Activated naive CD8-positive, alpha-beta T cell treated with anti-CD3 and anti-CD28 coated beads, Interleukin-2, amount 10 ng/mL, durations not matched to agents 7 days and 5 days (primary cell): ENCODE measurements around the gene ASXL1. TPM values are rescaled to one million over a fixed set of nuclear protein-coding genes. Genes with fewer than 3 reads are reported as not detected.
"Not testable (repeated sequence)": the region's sequence is repeated elsewhere in the genome, so short reads cannot be mapped to it uniquely, and the experiment has no call there.

ENCODE experiments used
- ATAC-seq: fragments of 150-1000 bp; cut with Tn5 transposase; one replicate; pipeline ENCODE4 v1.10.0; 2021; ENCODE audit warnings: low read depth, moderate library complexity
- POLR2A ChIA-PET: fragments of 350-600 bp; sonication (Branson Sonifier 250); formaldehyde crosslinking; loops from one replicate; lab custom pipeline; 2021; ENCODE audit warnings: antibody characterized with exemption; lab: Charles Lee
- DNase-seq: peaks from one replicate; pipeline ENCODE4 v3.0.0; 2021
- H3K27ac Mint-ChIP-seq: one replicate; pipeline ENCODE4 v1.8.0; 2022; ENCODE audit warnings: mild to moderate bottlenecking, mixed read lengths
- H3K27me3 Mint-ChIP-seq: one replicate; pipeline ENCODE4 v1.8.0; 2022; ENCODE audit warnings: mild to moderate bottlenecking, moderate library complexity, mixed read lengths
- H3K36me3 Mint-ChIP-seq: one replicate; pipeline ENCODE4 v1.8.0; 2021; ENCODE audit warnings: mild to moderate bottlenecking, mixed read lengths
- H3K4me1 Mint-ChIP-seq: one replicate; pipeline ENCODE4 v1.8.0; 2021; ENCODE audit warnings: mixed read lengths
- H3K4me3 Mint-ChIP-seq: one replicate; pipeline ENCODE4 v1.8.0; 2022; ENCODE audit warnings: mild to moderate bottlenecking, moderate library complexity, mixed read lengths
- H3K9me3 Mint-ChIP-seq: one replicate; pipeline ENCODE4 v1.8.0; 2021; ENCODE audit warnings: mixed read lengths
- total RNA-seq, 2 experiments: library from RNA; stranded (reverse); gene quantifications; one replicate each; pipeline ENCODE4 v1.2.3, GENCODE V29; 2021

Gene ASXL1
- total RNA-seq, 2 experiments from 2014 or later, result 102 to 107 TPM

GRCh38 chr20:32407131-32407750 lies 49.1 kb downstream of the ASXL1 start:
- Mint-ChIP-seq H3K36me3 (peaks cover 19% of the 10 kb centered on the region), H3K4me3 (peak overlapping the region; percentile 82), H3K27ac (peak overlapping the region; percentile 90), H3K4me1 (peaks cover 29% of the 10 kb centered on the region)
- POLR2A ChIA-PET, result interaction anchor here (3.4 kb wide), 1 partner anchor 48 kb away, joined by 8 read pairs; no protein-coding TSS in a partner anchor
- ATAC-seq (peak; percentile 96), DNase-seq (peak; percentile 61)
- not testable (repeated sequence) for H3K27me3 Mint-ChIP-seq, H3K9me3 Mint-ChIP-seq

GRCh38 chr20:32411955-32412706 lies 54.0 kb downstream of the ASXL1 start:
- peaks cover 28% of the 10 kb centered on the region for H3K36me3 Mint-ChIP-seq
- no peak overlapping the region for H3K27ac Mint-ChIP-seq
- no peak overlapping the region for H3K4me3 Mint-ChIP-seq
- ATAC-seq (peak; percentile 38), DNase-seq (no peak)
- no peaks in the 10 kb centered on the region for H3K27me3 Mint-ChIP-seq
- POLR2A ChIA-PET, result interaction anchor here (0.9 kb wide), 1 partner anchor 32 kb away, joined by 4 read pairs; no protein-coding TSS in a partner anchor
- H3K4me1 Mint-ChIP-seq, result peaks cover 38% of the 10 kb centered on the region
- H3K9me3 Mint-ChIP-seq, result no peaks in the 10 kb centered on the region

GRCh38 chr20:32415494-32415893 lies 57.4 kb downstream of the ASXL1 start:
- POLR2A ChIA-PET, result interaction anchor here (0.6 kb wide), 1 partner anchor 73 kb away, joined by 3 read pairs; no protein-coding TSS in a partner anchor
- H3K27ac Mint-ChIP-seq, result no peak overlapping the region
- H3K4me1 Mint-ChIP-seq, result peaks cover 30% of the 10 kb centered on the region

GRCh38 chr20:32416206-32416605 lies 58.1 kb downstream of the ASXL1 start:
- no peak for DNase-seq
- Mint-ChIP-seq H3K4me3 (no peak overlapping the region), H3K4me1 (peaks cover 30% of the 10 kb centered on the region), H3K27me3 (no peaks in the 10 kb centered on the region), H3K27ac (no peak overlapping the region), H3K9me3 (no peaks in the 10 kb centered on the region), H3K36me3 (peaks cover 30% of the 10 kb centered on the region)
- POLR2A ChIA-PET, result interaction anchor here (0.6 kb wide), 1 partner anchor 73 kb away, joined by 3 read pairs; no protein-coding TSS in a partner anchor
- no peak for ATAC-seq

More at GRCh38 chr20:32415494-32415893, 57.4 kb downstream of the ASXL1 start:
- no peak overlapping the region for H3K4me3 Mint-ChIP-seq
- no peaks in the 10 kb centered on the region for H3K9me3 Mint-ChIP-seq
- peaks cover 30% of the 10 kb centered on the region for H3K36me3 Mint-ChIP-seq
- no peaks in the 10 kb centered on the region for H3K27me3 Mint-ChIP-seq
- DNase-seq (no peak), ATAC-seq (no peak)

GRCh38 chr20:32418376-32418775 lies 60.2 kb downstream of the ASXL1 start:
- ATAC-seq, result no peak
- Mint-ChIP-seq H3K4me1 (peaks cover 20% of the 10 kb centered on the region), H3K27ac (no peak overlapping the region)

GRCh38 chr20:32421290-32421689 lies 63.2 kb downstream of the ASXL1 start:
- ATAC-seq (no peak), DNase-seq (no peak)
- no peak overlapping the region for H3K27ac Mint-ChIP-seq
- H3K36me3 Mint-ChIP-seq, result peaks cover 22% of the 10 kb centered on the region
- peaks cover 2% of the 10 kb centered on the region for H3K9me3 Mint-ChIP-seq
- H3K4me3 Mint-ChIP-seq, result no peak overlapping the region
- POLR2A ChIA-PET, result no interaction called here
- peaks cover 8% of the 10 kb centered on the region for H3K4me1 Mint-ChIP-seq
- H3K27me3 Mint-ChIP-seq, result no peaks in the 10 kb centered on the region

More at GRCh38 chr20:32418376-32418775, 60.2 kb downstream of the ASXL1 start:
- DNase-seq, result no peak
- no peak overlapping the region for H3K4me3 Mint-ChIP-seq
- POLR2A ChIA-PET, result interaction anchor here (0.6 kb wide), 1 partner anchor 120 kb away, joined by 3 read pairs; no protein-coding TSS in a partner anchor
- H3K36me3 Mint-ChIP-seq, result peaks cover 26% of the 10 kb centered on the region
- no peaks in the 10 kb centered on the region for H3K27me3 Mint-ChIP-seq
- H3K9me3 Mint-ChIP-seq, result no peaks in the 10 kb centered on the region

- H3K4me1 Mint-ChIP-seq, result peaks cover 2% of the 10 kb centered on the region
Observed at GRCh38 chr20:32427996-32428395, 69.9 kb downstream of the ASXL1 start.

GRCh38 chr20:32429343-32429742 lies 71.2 kb downstream of the ASXL1 start:
- DNase-seq (no peak), ATAC-seq (no peak)
- Mint-ChIP-seq H3K4me3 (no peak overlapping the region), H3K27me3 (no peaks in the 10 kb centered on the region), H3K9me3 (peaks cover 2% of the 10 kb centered on the region), H3K27ac (no peak overlapping the region), H3K36me3 (peaks cover 35% of the 10 kb centered on the region), H3K4me1 (peaks cover 2% of the 10 kb centered on the region)
- POLR2A ChIA-PET, result no interaction called here

More at GRCh38 chr20:32427996-32428395, 69.9 kb downstream of the ASXL1 start:
- ATAC-seq (no peak), DNase-seq (no peak)
- Mint-ChIP-seq H3K4me3 (no peak overlapping the region), H3K36me3 (peaks cover 27% of the 10 kb centered on the region), H3K27ac (no peak overlapping the region), H3K9me3 (peaks cover 2% of the 10 kb centered on the region), H3K27me3 (no peaks in the 10 kb centered on the region)
- POLR2A ChIA-PET, result no interaction called here

GRCh38 chr20:32429745-32430360 lies 71.7 kb downstream of the ASXL1 start:
- Mint-ChIP-seq H3K27ac (no peak overlapping the region), H3K27me3 (no peaks in the 10 kb centered on the region), H3K4me1 (peaks cover 2% of the 10 kb centered on the region), H3K9me3 (peaks cover 2% of the 10 kb centered on the region), H3K4me3 (no peak overlapping the region), H3K36me3 (peaks cover 35% of the 10 kb centered on the region)
- POLR2A ChIA-PET, result no interaction called here
- DNase-seq, result no peak
- no peak for ATAC-seq

GRCh38 chr20:32431457-32431856 lies 73.3 kb downstream of the ASXL1 start:
- Mint-ChIP-seq H3K27me3 (no peaks in the 10 kb centered on the region), H3K4me3 (no peak overlapping the region), H3K9me3 (no peaks in the 10 kb centered on the region), H3K36me3 (peaks cover 33% of the 10 kb centered on the region), H3K4me1 (no peaks in the 10 kb centered on the region), H3K27ac (no peak overlapping the region)
- DNase-seq (no peak), ATAC-seq (no peak)
- POLR2A ChIA-PET, result no interaction called here

- H3K27ac Mint-ChIP-seq, result no peak overlapping the region
- no peak overlapping the region for H3K4me3 Mint-ChIP-seq
- peaks cover 35% of the 10 kb centered on the region for H3K36me3 Mint-ChIP-seq
- DNase-seq, result no peak
- no peaks in the 10 kb centered on the region for H3K9me3 Mint-ChIP-seq
- no peaks in the 10 kb centered on the region for H3K4me1 Mint-ChIP-seq
- ATAC-seq, result no peak
- no peaks in the 10 kb centered on the region for H3K27me3 Mint-ChIP-seq
- POLR2A ChIA-PET, result no interaction called here
Observed at GRCh38 chr20:32432277-32432676, 74.1 kb downstream of the ASXL1 start.

- H3K9me3 Mint-ChIP-seq, result no peaks in the 10 kb centered on the region
- no peak overlapping the region for H3K4me3 Mint-ChIP-seq
- DNase-seq (no peak), ATAC-seq (no peak)
- H3K27ac Mint-ChIP-seq, result no peak overlapping the region
- H3K27me3 Mint-ChIP-seq, result no peaks in the 10 kb centered on the region
- peaks cover 2% of the 10 kb centered on the region for H3K4me1 Mint-ChIP-seq
- peaks cover 33% of the 10 kb centered on the region for H3K36me3 Mint-ChIP-seq
- POLR2A ChIA-PET, result no interaction called here
Observed at GRCh38 chr20:32433311-32434021, 75.3 kb downstream of the ASXL1 start.

GRCh38 chr20:32434434-32434833 lies 76.3 kb downstream of the ASXL1 start:
- ATAC-seq (no peak), DNase-seq (no peak)
- Mint-ChIP-seq H3K9me3 (no peaks in the 10 kb centered on the region), H3K36me3 (peaks cover 27% of the 10 kb centered on the region), H3K27me3 (no peaks in the 10 kb centered on the region), H3K27ac (no peak overlapping the region), H3K4me1 (peaks cover 9% of the 10 kb centered on the region), H3K4me3 (no peak overlapping the region)
- POLR2A ChIA-PET, result no interaction called here
